HG03571 (cell line): ENCODE data around the gene NKX2-1.
"Not testable (repeated sequence)": the region's sequence is repeated elsewhere in the genome, so short reads cannot be mapped to it uniquely, and the experiment has no call there.

Source experiments
- ATAC-seq: cut with Tn5 transposase; IDR thresholded peaks from one replicate; pipeline ENCODE4 v1.9.1; 2021; ENCODE audit not compliant: unreplicated experiment

The NKX2-1 gene

DNA sequence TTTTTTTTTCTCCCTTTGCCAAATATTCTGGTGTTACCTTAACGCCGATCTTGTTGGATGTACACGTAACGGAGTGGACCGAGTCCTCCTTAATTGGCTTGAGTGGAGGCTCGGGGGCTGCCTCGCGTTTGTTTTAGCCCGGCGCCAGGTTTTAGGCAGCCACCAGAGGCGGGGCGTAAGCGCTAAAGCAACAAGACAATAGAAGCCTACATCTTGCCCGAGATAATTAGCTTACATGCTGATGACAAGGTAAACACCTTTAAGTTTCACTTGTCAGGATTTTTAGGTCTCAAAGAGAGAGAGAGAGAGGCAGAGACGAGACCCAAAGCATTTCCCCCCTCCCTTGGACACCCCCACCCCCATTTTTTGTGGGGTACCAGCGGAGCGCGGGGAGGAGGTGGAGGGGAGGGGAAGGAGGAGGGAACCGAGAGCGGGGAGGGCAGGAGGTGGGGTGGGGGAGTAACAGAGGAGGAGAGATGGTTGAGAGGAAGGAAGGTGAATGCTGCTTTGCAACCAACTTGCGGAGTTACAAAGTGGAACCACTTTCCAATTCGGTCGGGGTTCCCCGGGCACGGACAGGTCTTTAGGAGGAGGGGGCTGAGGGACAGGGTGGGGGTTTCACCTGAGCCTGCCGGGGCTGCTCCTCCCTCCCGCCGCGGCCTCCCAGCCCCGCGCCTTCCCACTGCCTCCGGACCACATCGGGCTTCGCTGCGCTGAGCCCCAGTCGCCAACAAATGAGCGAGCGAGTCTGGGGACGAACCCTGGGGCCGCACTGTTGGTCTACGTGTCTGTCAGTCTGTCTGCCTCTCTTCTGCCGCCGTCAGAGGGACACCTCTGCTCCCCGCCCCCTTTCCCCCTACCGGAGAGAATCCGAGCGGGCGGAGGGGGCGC is at the start of gene NKX2-1:
TSS of gene NKX2-1 (minus strand) at position 802 of the 891 bp plus-strand sequence. CDS start at position 699, 103 bp downstream.
- no peak for ATAC-seq

DNA sequence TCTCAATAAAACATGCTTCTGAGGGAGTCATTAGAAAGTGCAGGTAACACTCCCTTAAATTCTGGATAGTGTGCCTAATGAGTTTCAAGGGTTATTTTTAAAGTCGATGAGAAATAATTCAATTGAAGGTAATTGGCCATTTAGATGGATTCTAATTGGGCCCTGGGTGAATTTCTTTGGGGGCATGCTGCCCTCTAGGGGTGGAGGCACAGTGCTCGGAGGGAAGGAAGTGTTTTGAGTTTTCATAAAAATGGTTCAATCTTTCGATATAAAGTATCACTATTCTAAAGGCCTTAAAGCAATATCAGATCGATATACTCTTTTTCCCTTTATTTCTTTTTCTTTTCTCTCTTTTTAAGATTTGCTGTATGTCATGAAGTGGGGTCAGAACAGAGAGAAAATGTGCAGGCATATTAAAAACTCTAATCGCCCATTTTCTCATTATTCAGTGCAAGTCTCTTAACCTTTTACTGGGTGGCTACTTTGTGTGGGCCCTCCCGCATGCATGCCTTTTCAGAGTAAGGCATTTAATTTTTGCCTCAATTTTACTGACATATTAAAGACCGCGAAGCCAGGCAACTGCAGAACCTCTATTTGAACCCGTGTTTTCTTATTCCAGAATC is 36.9 kb upstream of the NKX2-1 start:
- ATAC-seq, result no peak

GRCh38 chr14:36555998-36556743 is 36.1 kb upstream of the NKX2-1 start:
- no peak for ATAC-seq

- no peak for ATAC-seq
Measured at GRCh38 chr14:36553656-36554260, 33.7 kb upstream of the NKX2-1 start.

DNA sequence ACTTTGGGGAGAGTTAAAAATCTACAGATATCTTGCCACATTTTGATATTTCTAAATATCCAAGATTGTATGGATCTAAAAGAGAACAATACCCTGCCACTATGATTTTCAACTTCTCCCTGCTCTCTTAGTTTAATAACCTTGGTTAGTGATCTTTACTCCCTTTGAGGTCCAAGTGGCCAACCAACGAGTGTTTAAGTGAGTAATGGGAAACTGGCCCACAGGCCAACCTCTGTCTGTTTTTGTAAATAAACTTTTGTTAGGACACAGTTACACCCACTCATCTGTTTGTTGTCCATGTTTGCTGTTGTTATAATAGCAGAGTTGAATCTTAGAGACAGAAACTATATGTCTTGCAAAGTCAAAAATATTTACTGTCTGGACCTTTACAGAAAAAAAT is 30.9 kb upstream of the NKX2-1 start:
- ATAC-seq, result no peak

GRCh38 chr14:36544280-36544679 is 24.2 kb upstream of the NKX2-1 start:
- ATAC-seq, result not testable (repeated sequence)

GRCh38 chr14:36538051-36538450 is 18.0 kb upstream of the NKX2-1 start:
- ATAC-seq, result no peak

- ATAC-seq, result no peak
Measured at GRCh38 chr14:36529062-36529461, 9.0 kb upstream of the NKX2-1 start.

- no peak for ATAC-seq
Measured at GRCh38 chr14:36525746-36526099, 5.7 kb upstream of the NKX2-1 start.

GRCh38 chr14:36524874-36525745 is 5.1 kb upstream of the NKX2-1 start:
- ATAC-seq, result no peak

DNA sequence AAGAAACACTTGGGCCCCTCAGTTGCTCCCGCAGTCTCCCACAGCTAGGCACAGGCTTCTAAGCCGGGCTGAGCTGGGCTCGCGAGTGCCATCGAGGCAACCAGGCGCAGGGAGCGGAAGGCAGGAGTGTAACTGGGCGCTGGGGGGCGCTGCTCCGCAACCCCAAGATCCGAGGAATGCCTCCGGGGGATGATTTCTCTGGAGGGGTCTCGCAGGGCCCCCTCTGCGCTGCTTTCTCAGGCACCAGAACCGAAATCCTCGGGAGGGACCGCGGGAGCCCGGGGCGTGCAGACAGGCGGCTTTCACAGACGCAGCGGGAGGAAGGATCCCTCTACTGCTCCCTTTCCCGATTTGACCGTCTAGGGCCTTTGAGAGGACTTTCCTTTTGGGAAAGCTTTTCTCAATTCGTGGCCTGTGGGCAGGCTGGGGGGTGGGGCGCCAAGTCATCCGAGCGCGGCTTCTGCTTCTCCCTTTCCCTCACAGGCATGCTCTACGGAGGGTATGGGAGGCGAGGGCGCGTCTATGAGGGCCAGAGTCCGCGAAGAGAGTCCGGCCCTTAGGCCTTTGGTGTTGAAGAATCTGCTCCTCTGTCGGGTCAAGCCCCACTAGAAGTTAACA is 4.3 kb upstream of the NKX2-1 start:
- ATAC-seq, result no peak

- ATAC-seq, result no peak
Measured at GRCh38 chr14:36522972-36523715, 3.1 kb upstream of the NKX2-1 start.

DNA sequence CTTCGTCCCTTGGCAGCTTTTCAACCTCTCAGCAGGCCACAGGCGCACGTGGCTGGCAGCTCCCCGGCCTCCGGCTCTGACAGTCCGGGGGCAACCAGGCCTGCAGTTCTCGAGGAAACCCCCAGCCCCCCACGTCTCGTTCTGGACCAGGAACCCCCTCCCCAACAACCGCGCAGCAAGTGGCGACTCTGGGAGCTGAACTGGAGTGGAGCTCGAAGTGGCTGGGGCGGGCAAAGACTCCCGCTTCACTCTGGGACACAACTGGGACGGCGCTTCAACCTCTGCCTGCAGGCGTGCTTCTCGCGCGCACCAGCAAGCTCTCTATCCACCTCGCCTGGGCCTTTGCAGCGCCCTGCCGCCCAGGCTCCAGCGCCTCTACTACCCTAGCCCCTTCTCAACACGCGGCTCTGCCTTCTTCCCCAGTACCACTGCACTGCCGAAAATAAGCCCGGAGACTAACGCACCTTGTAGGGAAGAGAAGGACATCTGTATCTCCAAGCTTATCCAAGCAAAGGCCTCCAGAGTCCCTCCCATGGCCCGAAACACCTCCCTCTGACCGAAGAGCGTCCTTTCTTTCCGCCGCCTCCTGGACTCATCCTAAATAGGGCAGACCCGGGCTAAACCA is 2.4 kb upstream of the NKX2-1 start:
- no peak for ATAC-seq

GRCh38 chr14:36521598-36522345 is 1.7 kb upstream of the NKX2-1 start:
- ATAC-seq, result no peak

DNA sequence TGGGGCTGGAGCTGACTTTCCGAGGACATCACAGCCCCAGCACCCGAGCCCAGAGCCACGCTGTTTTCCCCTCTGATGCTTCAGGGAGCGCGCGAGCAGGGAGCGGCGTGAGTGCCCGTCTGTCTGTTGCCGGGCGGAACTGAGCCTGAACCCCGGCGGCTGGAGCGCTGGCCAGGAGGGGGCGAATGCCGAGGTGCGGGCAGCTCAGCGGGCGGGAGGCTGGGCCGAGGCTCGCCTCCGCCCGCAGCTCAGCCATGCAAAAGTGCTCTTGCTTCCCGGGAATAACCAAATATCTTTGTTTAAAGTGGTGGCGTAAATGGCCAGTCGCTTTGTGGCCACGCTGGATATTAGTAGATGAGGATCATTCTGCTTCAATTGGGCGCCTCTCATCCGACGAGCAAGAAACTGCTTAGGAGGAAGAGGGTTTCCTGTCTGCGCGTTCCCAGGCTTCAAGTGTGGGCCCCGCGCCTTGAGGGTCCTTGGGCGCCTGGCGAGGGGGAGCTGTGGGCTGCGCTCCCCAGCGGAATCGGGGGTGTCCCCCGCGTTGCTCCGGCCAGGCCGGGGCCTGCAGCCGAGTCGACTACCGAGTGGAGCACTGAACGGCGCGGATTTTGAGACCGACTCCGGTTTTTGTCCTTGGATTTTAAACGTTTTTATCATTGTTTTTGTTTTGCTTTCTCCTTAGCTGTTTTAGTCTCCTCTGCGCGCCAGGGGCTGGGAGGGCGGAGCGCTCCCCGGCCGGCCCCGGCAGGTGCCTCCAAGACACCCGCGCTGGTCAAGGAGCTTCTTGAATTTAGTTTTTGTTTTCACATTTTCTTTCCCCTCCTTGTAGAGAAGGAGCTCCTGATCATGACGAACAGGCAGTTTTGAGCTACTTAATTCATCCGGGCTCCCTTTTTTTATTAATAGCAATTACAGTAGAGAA is 831 bp upstream of the NKX2-1 start:
- ATAC-seq, result no peak

DNA sequence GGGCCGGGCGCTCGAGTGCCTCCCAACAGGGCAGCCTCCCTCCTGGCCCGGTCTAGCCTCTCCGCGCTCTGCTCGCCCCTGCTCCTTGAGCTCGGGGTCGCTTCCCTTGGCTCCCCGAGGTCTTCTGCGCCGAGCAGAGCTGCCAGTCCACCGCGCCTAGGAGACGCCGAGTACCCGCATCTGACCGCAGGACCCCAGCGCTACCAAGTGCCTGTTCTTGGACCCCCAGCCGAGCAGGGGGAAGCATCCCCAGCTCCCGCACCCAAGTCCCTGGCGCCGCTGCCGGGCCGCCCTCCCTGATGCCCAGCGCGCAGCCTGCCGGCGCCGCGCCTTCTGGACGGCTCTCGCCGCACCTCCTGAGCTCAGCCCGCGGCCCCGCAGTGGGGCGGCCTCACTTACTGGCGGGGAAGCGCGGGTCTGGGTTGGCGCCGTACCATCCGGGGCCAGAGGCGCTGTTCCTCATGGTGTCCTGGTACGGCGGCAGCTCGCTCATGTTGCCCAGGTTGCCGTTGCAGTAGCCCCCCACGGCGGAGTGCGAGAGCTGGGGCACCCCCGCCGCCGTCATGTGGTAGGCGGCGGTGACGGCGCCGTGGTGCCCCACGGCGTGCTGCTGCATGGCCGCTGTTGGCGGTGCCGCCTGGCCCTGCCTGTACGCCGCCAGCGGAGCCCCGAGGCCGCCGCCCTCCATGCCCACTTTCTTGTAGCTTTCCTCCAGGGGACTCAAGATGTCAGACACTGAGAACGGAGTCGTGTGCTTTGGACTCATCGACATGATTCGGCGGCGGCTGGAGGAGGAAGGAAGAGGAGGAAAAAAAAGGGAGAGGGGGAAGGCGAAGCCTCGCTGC is 1.2 kb downstream of the NKX2-1 start:
- ATAC-seq, result no peak
